ENCODE measurements around the gene DOCK2.

DNA sequence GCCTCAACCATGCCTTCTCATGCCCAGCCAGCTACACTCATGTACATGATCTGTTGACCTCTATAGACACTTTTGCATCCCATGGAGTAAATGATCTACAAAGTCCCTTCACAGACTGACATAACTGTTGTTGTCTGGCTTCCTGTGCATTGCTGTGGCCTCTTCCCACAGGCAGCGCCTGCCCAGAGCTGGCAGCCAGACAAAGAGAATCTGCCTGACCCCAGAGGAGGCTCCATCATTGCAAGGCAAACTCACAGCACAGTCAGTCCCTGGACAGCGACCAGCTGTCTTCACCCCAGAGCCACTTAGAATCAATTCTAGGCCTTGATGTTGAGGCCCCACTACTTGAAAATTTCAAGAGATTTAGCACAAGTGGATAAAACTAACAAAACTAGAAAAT is 277.7 kb downstream of the DOCK2 start:
- TF ChIP-seq, protein P1, sequence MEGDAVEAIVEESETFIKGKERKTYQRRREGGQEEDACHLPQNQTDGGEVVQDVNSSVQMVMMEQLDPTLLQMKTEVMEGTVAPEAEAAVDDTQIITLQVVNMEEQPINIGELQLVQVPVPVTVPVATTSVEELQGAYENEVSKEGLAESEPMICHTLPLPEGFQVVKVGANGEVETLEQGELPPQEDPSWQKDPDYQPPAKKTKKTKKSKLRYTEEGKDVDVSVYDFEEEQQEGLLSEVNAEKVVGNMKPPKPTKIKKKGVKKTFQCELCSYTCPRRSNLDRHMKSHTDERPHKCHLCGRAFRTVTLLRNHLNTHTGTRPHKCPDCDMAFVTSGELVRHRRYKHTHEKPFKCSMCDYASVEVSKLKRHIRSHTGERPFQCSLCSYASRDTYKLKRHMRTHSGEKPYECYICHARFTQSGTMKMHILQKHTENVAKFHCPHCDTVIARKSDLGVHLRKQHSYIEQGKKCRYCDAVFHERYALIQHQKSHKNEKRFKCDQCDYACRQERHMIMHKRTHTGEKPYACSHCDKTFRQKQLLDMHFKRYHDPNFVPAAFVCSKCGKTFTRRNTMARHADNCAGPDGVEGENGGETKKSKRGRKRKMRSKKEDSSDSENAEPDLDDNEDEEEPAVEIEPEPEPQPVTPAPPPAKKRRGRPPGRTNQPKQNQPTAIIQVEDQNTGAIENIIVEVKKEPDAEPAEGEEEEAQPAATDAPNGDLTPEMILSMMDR (IDR thresholded peaks at IDR 0.05; ENCODE audit: insufficient read depth, low read length, poor library complexity, severe bottlenecking): no peak
- no peak for TF ChIP-seq EZH2phosphoT487 (conservative IDR thresholded peaks at IDR 0.05; ENCODE audit: low read length)
